ENCODE results near the gene CCDC60.

CCDC60 gene

GRCh38 chr12:119423285-119423684 is 88.8 kb downstream of the CCDC60 start:
- Histone ChIP-seq H3K4me3 (ENCODE audit: low read depth, low read length) (no peak overlapping the region), H2AK5ac (ENCODE audit: low read length) (no peak overlapping the region), H3K36me3 (ENCODE audit: control insufficient read depth in 1 of 2, insufficient read depth in 2 of 2, low read length in 2 of 2) (no peaks in the 10 kb centered on the region), H4K8ac (ENCODE audit: low read depth, low read length) (no peak overlapping the region), H3K27me3 (ENCODE audit: insufficient read depth, low read length) (no peaks in the 10 kb centered on the region), H3K4me2 (ENCODE audit: low read length) (peak overlapping the region; percentile 24), H3K27ac (ENCODE audit: low read depth, low read length) (no peak overlapping the region), H3K14ac (ENCODE audit: low read length) (no peak overlapping the region), H3K9ac (ENCODE audit: low read length) (no peak overlapping the region), H4K12ac (ENCODE audit: low read depth, low read length) (no peak overlapping the region), H3K79me1 (ENCODE audit: low read length) (no peaks in the 10 kb centered on the region), H2BK120ac (ENCODE audit: insufficient read depth, low read length, poor library complexity) (no peak overlapping the region), H3K9me3 (ENCODE audit: insufficient read depth, low read depth, low read length) (no peaks in the 10 kb centered on the region), H2BK5ac (ENCODE audit: low read depth, low read length, poor library complexity) (no peak overlapping the region), H3K4ac (ENCODE audit: low read depth, low read length) (no peak overlapping the region), H3K79me2 (ENCODE audit: control insufficient read depth, insufficient read depth, low read length, poor library complexity) (no peaks in the 10 kb centered on the region), H2BK12ac (ENCODE audit: low read length) (no peak overlapping the region), H3K4me1 (ENCODE audit: control insufficient read depth in 1 of 2, insufficient read depth in 2 of 2, low read length in 2 of 2) (no peaks in the 10 kb centered on the region), H4K91ac (ENCODE audit: low read depth, low read length) (no peak overlapping the region), H3K23ac (ENCODE audit: low read length) (no peak overlapping the region), H2AFZ (ENCODE audit: insufficient read depth, low read length, poor library complexity) (peak overlapping the region; percentile 49), H3K18ac (ENCODE audit: low read length) (no peak overlapping the region)
- no CpG with 5 or more reads among the region's 2 CpGs for WGBS (ENCODE audit: extremely low coverage, insufficient coverage, insufficient read length)
- DNase-seq: no peak

DNA sequence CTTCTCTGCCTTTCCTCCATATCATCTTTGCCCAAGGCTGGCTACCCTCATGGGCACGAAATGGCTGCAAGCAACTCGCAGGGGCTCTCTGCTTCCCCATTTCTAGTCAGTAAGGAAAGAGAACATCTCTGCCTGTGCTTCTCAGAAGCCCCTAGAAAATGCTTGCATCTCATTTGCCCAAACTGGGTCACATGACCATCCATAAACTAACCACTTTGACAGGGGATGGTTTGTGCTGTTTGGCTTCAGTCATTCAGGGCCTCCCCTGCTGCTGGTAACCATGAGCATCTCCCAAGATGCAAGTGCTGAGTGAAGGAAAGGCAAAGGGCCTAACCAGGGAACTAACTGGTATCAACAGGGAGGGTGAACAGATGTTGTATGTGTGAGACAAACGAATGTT is 91.1 kb downstream of the CCDC60 start:
- Histone ChIP-seq H3K9me3 (ENCODE audit: insufficient read depth, low read depth, low read length) (no peaks in the 10 kb centered on the region), H3K14ac (ENCODE audit: low read length) (no peak overlapping the region), H4K91ac (ENCODE audit: low read depth, low read length) (no peak overlapping the region), H2AFZ (ENCODE audit: insufficient read depth, low read length, poor library complexity) (no peak overlapping the region), H3K79me1 (ENCODE audit: low read length) (no peaks in the 10 kb centered on the region), H3K36me3 (ENCODE audit: control insufficient read depth in 1 of 2, insufficient read depth in 2 of 2, low read length in 2 of 2) (no peaks in the 10 kb centered on the region), H2BK120ac (ENCODE audit: insufficient read depth, low read length, poor library complexity) (no peak overlapping the region), H3K27ac (ENCODE audit: low read depth, low read length) (no peak overlapping the region), H3K23ac (ENCODE audit: low read length) (no peak overlapping the region), H2AK5ac (ENCODE audit: low read length) (no peak overlapping the region), H3K79me2 (ENCODE audit: control insufficient read depth, insufficient read depth, low read length, poor library complexity) (no peaks in the 10 kb centered on the region), H3K4ac (ENCODE audit: low read depth, low read length) (no peak overlapping the region), H3K4me1 (ENCODE audit: control insufficient read depth in 1 of 2, insufficient read depth in 2 of 2, low read length in 2 of 2) (no peaks in the 10 kb centered on the region), H3K9ac (ENCODE audit: low read length) (no peak overlapping the region), H3K18ac (ENCODE audit: low read length) (no peak overlapping the region), H3K4me2 (ENCODE audit: low read length) (no peak overlapping the region), H3K27me3 (ENCODE audit: insufficient read depth, low read length) (no peaks in the 10 kb centered on the region), H3K4me3 (ENCODE audit: low read depth, low read length) (no peak overlapping the region), H4K8ac (ENCODE audit: low read depth, low read length) (no peak overlapping the region), H2BK12ac (ENCODE audit: low read length) (no peak overlapping the region), H2BK5ac (ENCODE audit: low read depth, low read length, poor library complexity) (no peak overlapping the region), H4K12ac (ENCODE audit: low read depth, low read length) (no peak overlapping the region)
- no peak for DNase-seq
- WGBS (ENCODE audit: extremely low coverage, insufficient coverage, insufficient read length): no CpG with 5 or more reads among the region's 3 CpGs

DNA sequence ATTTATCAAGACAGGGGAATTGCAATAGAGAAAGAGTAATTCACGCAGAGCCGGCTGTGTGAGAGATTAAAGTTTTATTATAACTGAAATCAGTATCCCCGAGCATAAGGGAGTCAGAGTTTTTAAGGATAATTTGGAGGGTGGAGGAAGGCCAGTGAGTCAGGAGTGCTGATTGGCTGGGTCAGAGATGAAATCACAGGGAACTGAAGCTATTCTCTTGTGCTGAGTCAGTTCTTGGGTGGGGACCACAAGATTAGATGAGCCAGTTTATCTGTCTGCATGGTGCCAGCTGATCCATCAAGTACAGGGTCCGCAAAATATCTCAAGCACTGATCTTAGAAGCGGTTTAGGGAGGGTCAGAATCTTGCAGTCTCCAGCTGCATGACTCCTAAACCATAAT is 96.6 kb downstream of the CCDC60 start:
- H2AFZ ChIP-seq (ENCODE audit: insufficient read depth, low read length, poor library complexity): no peak overlapping the region
- no CpG with 5 or more reads among the region's 5 CpGs for WGBS (ENCODE audit: extremely low coverage, insufficient coverage, insufficient read length)
- H3K9me3 ChIP-seq (ENCODE audit: insufficient read depth, low read depth, low read length): peaks cover 5% of the 10 kb centered on the region
- no peak for DNase-seq
- no peaks in the 10 kb centered on the region for H3K27me3 ChIP-seq (ENCODE audit: insufficient read depth, low read length)
- H2AK5ac ChIP-seq (ENCODE audit: low read length): no peak overlapping the region
- H3K4me3 ChIP-seq (ENCODE audit: low read depth, low read length): no peak overlapping the region
- H2BK12ac ChIP-seq (ENCODE audit: low read length): no peak overlapping the region
- H3K4me1 ChIP-seq (ENCODE audit: control insufficient read depth in 1 of 2, insufficient read depth in 2 of 2, low read length in 2 of 2): no peaks in the 10 kb centered on the region
- H4K12ac ChIP-seq (ENCODE audit: low read depth, low read length): no peak overlapping the region
- no peaks in the 10 kb centered on the region for H3K79me2 ChIP-seq (ENCODE audit: control insufficient read depth, insufficient read depth, low read length, poor library complexity)
- no peak overlapping the region for H3K14ac ChIP-seq (ENCODE audit: low read length)
- no peak overlapping the region for H3K18ac ChIP-seq (ENCODE audit: low read length)
- no peak overlapping the region for H2BK120ac ChIP-seq (ENCODE audit: insufficient read depth, low read length, poor library complexity)
- no peak overlapping the region for H2BK5ac ChIP-seq (ENCODE audit: low read depth, low read length, poor library complexity)
- H3K9ac ChIP-seq (ENCODE audit: low read length): no peak overlapping the region
- H3K79me1 ChIP-seq (ENCODE audit: low read length): no peaks in the 10 kb centered on the region
- no peaks in the 10 kb centered on the region for H3K36me3 ChIP-seq (ENCODE audit: control insufficient read depth in 1 of 2, insufficient read depth in 2 of 2, low read length in 2 of 2)
- H3K27ac ChIP-seq (ENCODE audit: low read depth, low read length): no peak overlapping the region
- no peak overlapping the region for H4K91ac ChIP-seq (ENCODE audit: low read depth, low read length)
- no peak overlapping the region for H3K23ac ChIP-seq (ENCODE audit: low read length)
- H4K8ac ChIP-seq (ENCODE audit: low read depth, low read length): no peak overlapping the region
- H3K4me2 ChIP-seq (ENCODE audit: low read length): no peak overlapping the region
- no peak overlapping the region for H3K4ac ChIP-seq (ENCODE audit: low read depth, low read length)

DNA sequence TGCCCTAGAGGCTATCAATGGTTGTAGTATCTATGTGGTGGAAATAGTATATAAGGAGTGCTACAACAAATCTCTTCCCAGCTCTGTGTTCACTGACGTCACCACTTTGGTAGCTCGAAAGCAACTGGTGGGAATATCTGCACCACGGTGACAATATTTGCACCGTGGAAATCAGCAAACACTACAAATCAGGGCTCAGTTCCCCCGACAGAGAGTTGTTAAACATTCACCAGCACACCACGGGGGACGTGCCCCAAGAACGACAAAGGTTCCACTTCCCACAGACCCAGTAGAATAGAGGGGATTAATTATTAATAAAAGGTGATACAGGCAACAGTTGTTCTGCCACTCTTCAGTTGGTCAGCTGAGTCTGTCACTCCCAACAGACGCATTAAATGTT is 98.4 kb downstream of the CCDC60 start:
- H3K27me3 ChIP-seq (ENCODE audit: insufficient read depth, low read length): no peaks in the 10 kb centered on the region
- no peaks in the 10 kb centered on the region for H3K79me2 ChIP-seq (ENCODE audit: control insufficient read depth, insufficient read depth, low read length, poor library complexity)
- no peak overlapping the region for H3K27ac ChIP-seq (ENCODE audit: low read depth, low read length)

More for the DNA sequence above, 98.4 kb downstream of the CCDC60 start:
- Histone ChIP-seq H3K4me1 (ENCODE audit: control insufficient read depth in 1 of 2, insufficient read depth in 2 of 2, low read length in 2 of 2) (no peaks in the 10 kb centered on the region), H3K4me2 (ENCODE audit: low read length) (no peak overlapping the region), H3K9ac (ENCODE audit: low read length) (no peak overlapping the region), H3K9me3 (ENCODE audit: insufficient read depth, low read depth, low read length) (peaks cover 5% of the 10 kb centered on the region), H3K18ac (ENCODE audit: low read length) (no peak overlapping the region), H3K14ac (ENCODE audit: low read length) (no peak overlapping the region), H3K79me1 (ENCODE audit: low read length) (no peaks in the 10 kb centered on the region), H2AK5ac (ENCODE audit: low read length) (no peak overlapping the region), H2BK12ac (ENCODE audit: low read length) (no peak overlapping the region), H4K91ac (ENCODE audit: low read depth, low read length) (no peak overlapping the region), H2AFZ (ENCODE audit: insufficient read depth, low read length, poor library complexity) (no peak overlapping the region), H3K36me3 (ENCODE audit: control insufficient read depth in 1 of 2, insufficient read depth in 2 of 2, low read length in 2 of 2) (no peaks in the 10 kb centered on the region), H4K8ac (ENCODE audit: low read depth, low read length) (no peak overlapping the region), H2BK120ac (ENCODE audit: insufficient read depth, low read length, poor library complexity) (no peak overlapping the region), H3K4me3 (ENCODE audit: low read depth, low read length) (no peak overlapping the region), H2BK5ac (ENCODE audit: low read depth, low read length, poor library complexity) (no peak overlapping the region), H3K23ac (ENCODE audit: low read length) (no peak overlapping the region), H3K4ac (ENCODE audit: low read depth, low read length) (no peak overlapping the region), H4K12ac (ENCODE audit: low read depth, low read length) (no peak overlapping the region)
- no CpG with 5 or more reads among the region's 9 CpGs for WGBS (ENCODE audit: extremely low coverage, insufficient coverage, insufficient read length)
- no peak for DNase-seq
